GM23338 (cell line): ENCODE measurements around the gene TRDN. TPM values are rescaled to one million over a fixed set of nuclear protein-coding genes. Genes with fewer than 3 reads are reported as not detected.

Experiments used
- ATAC-seq: fragments of 200-7000 bp; cut with Tn5 transposase; 3 replicates; pipeline ENCODE4 v1.9.1; 2020
- DNase-seq: peaks from one replicate; pipeline ENCODE4 v3.0.0-alpha.2; 2015; ENCODE audit warnings: low spot score
- H2AFZ ChIP-seq: fragments of 200-600 bp; sonication (generic); 2 replicates; pipeline ENCODE4 v1.8.0; 2016; ENCODE audit warnings: antibody characterized with exemption, mild to moderate bottlenecking, moderate library complexity
- H3F3A ChIP-seq: fragments of 200-600 bp; sonication (generic); replicated peaks from 2 replicates; pipeline ENCODE4 v1.8.0; 2017; ENCODE audit warnings: antibody characterized with exemption, mixed run types, low read depth
- H3K27ac ChIP-seq: fragments of 200-600 bp; sonication (generic); 2 replicates; pipeline ENCODE4 v1.6.1; 2016; ENCODE audit warnings: low read depth
- H3K27me3 ChIP-seq: fragments of 200-600 bp; sonication (generic); 2 replicates; pipeline ENCODE4 v1.8.0; 2016; ENCODE audit warnings: mild to moderate bottlenecking, mixed run types, moderate library complexity; ENCODE audit not compliant: insufficient read depth
- H3K36me3 ChIP-seq: fragments of 200-600 bp; sonication (generic); 2 replicates; pipeline ENCODE4 v1.8.0; 2016; ENCODE audit warnings: mild to moderate bottlenecking; ENCODE audit not compliant: insufficient read depth
- H3K4me1 ChIP-seq: fragments of 200-600 bp; sonication (generic); 2 replicates; pipeline ENCODE4 v1.8.0; 2016; ENCODE audit warnings: mild to moderate bottlenecking, moderate library complexity; ENCODE audit not compliant: insufficient read depth
- H3K4me2 ChIP-seq: fragments of 200-600 bp; sonication (generic); 2 replicates; pipeline ENCODE4 v1.7.1; 2017; ENCODE audit warnings: mixed run types
- H3K4me3 ChIP-seq: fragments of 200-600 bp; sonication (generic); 2 replicates; pipeline ENCODE4 v1.6.1; 2016; ENCODE audit warnings: mixed run types
- H3K79me2 ChIP-seq: fragments of 200-600 bp; sonication (generic); replicated peaks from 2 replicates; pipeline ENCODE4 v1.8.0; 2017; ENCODE audit warnings: mild to moderate bottlenecking; ENCODE audit not compliant: insufficient read depth
- H3K9me2 ChIP-seq: fragments of 200-600 bp; sonication (generic); 2 replicates; pipeline ENCODE4 v1.8.0; 2017; ENCODE audit not compliant: insufficient read depth
- H4K20me1 ChIP-seq: fragments of 200-600 bp; sonication (generic); replicated peaks from 2 replicates; pipeline ENCODE4 v1.8.0; 2017; ENCODE audit warnings: mild to moderate bottlenecking; ENCODE audit not compliant: insufficient read depth
- H3K27ac Mint-ChIP-seq: 2 replicates; pipeline ENCODE4 v1.8.0; 2020; ENCODE audit warnings: inconsistent platforms, mild to moderate bottlenecking, moderate library complexity, mixed read lengths
- H3K27me3 Mint-ChIP-seq: 3 replicates; pipeline ENCODE4 v1.8.0; 2022; ENCODE audit warnings: low read depth, mild to moderate bottlenecking, moderate library complexity, mixed read lengths, inconsistent platforms; ENCODE audit not compliant: insufficient read depth, poor library complexity
- H3K36me3 Mint-ChIP-seq: 3 replicates; pipeline ENCODE4 v1.8.0; 2021; ENCODE audit warnings: low read depth, mild to moderate bottlenecking, inconsistent platforms, moderate library complexity, mixed read lengths
- H3K4me1 Mint-ChIP-seq: 3 replicates; pipeline ENCODE4 v1.8.0; 2020; ENCODE audit warnings: mild to moderate bottlenecking, inconsistent platforms, mixed read lengths
- H3K4me3 Mint-ChIP-seq: 3 replicates; pipeline ENCODE4 v1.8.0; 2021; ENCODE audit warnings: moderate library complexity, mild to moderate bottlenecking, inconsistent platforms, mixed read lengths
- H3K9me3 Mint-ChIP-seq: 3 replicates; pipeline ENCODE4 v1.8.0; 2020; ENCODE audit warnings: moderate library complexity, mild to moderate bottlenecking, inconsistent platforms, mixed read lengths
- STAT1 ChIP-seq: IDR thresholded peaks from one replicate; pipeline ENCODE4 v1.6.1; 2016; ENCODE audit warnings: antibody characterized with exemption; ENCODE audit not compliant: unreplicated experiment
- ZNF114 ChIP-seq: fragments of 250-450 bp; sonication (Bioruptor Pico); IDR thresholded peaks from 2 replicates; pipeline ENCODE4 v1.5.0; 2020; ENCODE audit warnings: mild to moderate bottlenecking, moderate library complexity
- polyA plus RNA-seq: library from polyadenylated mRNA; unstranded; fragments of >200 nt; fragmentation: Nextera tagmentation; extraction: Ambion mirVana; gene quantifications from 2 replicates; pipeline ENCODE4 v1.2.1, GENCODE V29; 2016
- total RNA-seq: library from RNA; depleted of rRNA; stranded (reverse); fragments of >200 nt; shearing (Covaris generic); gene quantifications from 2 replicates; pipeline ENCODE4 v1.2.3, GENCODE V29; 2014; rRNA removed
- TF ChIP-seq, protein P1 (sequence below): fragments of 250-450 bp; sonication (Bioruptor Pico); IDR thresholded peaks from 2 replicates; pipeline ENCODE4 v1.5.0; 2020; ENCODE audit warnings: mild to moderate bottlenecking, moderate library complexity

The TRDN gene
- total and polyA plus RNA-seq, 2 experiments from 2014 or later, result 35.5 to 137 TPM

DNA sequence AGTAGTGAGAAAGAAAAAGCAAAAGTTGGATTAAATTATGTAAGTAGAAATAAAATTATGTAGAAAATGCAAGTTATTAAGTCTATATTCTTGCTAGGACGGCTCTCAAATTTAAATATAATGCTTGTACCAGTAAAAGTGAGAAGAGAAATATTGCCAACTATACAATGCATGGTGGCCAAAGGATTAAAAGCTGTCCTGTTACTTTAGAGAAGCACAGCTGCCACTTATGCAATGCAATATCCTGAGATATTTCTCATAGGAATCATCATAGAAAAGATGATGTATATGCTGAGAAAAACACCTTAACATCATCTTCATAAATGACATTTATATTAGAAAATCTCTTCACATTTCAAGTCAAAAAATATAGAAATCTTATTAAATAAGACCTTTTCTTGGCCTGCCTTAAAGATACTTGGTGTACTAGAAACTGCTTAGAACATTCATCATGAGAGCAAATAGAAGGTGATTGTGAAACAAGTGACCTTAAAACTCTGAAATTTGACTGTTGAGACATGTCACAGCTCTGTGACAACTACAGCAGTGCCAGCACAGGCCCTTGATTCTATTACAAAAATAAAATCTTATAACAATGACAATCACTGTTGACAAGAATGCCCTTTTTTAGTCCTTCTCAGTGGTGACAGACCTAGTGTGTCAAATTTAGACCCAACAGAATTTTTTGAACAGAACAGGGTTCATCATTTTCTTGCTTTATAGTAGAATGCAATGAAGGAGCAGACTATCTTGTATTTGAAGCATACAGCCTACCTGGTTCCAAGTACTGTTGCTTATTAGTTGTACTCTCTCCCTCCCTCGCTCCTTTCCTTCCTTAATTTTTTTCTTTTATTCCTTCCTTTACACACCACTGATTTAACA, 467.6 kb downstream of the TRDN start (continued):
- TF ChIP-seq, protein P1, sequence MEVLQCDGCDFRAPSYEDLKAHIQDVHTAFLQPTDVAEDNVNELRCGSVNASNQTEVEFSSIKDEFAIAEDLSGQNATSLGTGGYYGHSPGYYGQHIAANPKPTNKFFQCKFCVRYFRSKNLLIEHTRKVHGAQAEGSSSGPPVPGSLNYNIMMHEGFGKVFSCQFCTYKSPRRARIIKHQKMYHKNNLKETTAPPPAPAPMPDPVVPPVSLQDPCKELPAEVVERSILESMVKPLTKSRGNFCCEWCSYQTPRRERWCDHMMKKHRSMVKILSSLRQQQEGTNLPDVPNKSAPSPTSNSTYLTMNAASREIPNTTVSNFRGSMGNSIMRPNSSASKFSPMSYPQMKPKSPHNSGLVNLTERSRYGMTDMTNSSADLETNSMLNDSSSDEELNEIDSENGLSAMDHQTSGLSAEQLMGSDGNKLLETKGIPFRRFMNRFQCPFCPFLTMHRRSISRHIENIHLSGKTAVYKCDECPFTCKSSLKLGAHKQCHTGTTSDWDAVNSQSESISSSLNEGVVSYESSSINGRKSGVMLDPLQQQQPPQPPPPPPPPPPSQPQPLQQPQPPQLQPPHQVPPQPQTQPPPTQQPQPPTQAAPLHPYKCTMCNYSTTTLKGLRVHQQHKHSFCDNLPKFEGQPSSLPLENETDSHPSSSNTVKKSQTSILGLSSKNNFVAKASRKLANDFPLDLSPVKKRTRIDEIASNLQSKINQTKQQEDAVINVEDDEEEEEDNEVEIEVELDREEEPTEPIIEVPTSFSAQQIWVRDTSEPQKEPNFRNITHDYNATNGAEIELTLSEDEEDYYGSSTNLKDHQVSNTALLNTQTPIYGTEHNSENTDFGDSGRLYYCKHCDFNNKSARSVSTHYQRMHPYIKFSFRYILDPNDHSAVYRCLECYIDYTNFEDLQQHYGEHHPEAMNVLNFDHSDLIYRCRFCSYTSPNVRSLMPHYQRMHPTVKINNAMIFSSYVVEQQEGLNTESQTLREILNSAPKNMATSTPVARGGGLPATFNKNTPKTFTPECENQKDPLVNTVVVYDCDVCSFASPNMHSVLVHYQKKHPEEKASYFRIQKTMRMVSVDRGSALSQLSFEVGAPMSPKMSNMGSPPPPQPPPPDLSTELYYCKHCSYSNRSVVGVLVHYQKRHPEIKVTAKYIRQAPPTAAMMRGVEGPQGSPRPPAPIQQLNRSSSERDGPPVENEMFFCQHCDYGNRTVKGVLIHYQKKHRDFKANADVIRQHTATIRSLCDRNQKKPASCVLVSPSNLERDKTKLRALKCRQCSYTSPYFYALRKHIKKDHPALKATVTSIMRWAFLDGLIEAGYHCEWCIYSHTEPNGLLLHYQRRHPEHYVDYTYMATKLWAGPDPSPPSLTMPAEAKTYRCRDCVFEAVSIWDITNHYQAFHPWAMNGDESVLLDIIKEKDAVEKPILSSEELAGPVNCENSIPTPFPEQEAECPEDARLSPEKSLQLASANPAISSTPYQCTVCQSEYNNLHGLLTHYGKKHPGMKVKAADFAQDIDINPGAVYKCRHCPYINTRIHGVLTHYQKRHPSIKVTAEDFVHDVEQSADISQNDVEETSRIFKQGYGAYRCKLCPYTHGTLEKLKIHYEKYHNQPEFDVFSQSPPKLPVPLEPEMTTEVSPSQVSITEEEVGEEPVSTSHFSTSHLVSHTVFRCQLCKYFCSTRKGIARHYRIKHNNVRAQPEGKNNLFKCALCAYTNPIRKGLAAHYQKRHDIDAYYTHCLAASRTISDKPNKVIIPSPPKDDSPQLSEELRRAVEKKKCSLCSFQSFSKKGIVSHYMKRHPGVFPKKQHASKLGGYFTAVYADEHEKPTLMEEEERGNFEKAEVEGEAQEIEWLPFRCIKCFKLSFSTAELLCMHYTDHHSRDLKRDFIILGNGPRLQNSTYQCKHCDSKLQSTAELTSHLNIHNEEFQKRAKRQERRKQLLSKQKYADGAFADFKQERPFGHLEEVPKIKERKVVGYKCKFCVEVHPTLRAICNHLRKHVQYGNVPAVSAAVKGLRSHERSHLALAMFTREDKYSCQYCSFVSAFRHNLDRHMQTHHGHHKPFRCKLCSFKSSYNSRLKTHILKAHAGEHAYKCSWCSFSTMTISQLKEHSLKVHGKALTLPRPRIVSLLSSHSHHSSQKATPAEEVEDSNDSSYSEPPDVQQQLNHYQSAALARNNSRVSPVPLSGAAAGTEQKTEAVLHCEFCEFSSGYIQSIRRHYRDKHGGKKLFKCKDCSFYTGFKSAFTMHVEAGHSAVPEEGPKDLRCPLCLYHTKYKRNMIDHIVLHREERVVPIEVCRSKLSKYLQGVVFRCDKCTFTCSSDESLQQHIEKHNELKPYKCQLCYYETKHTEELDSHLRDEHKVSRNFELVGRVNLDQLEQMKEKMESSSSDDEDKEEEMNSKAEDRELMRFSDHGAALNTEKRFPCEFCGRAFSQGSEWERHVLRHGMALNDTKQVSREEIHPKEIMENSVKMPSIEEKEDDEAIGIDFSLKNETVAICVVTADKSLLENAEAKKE, result no peak
- TF ChIP-seq STAT1 (no peak), ZNF114 (no peak)

GRCh38 chr6:123168466-123168865, 468.3 kb downstream of the TRDN start:
- Mint-ChIP-seq H3K27ac (no peak overlapping the region), H3K36me3 (no peaks in the 10 kb centered on the region), H3K4me3 (no peak overlapping the region), H3K4me1 (no peaks in the 10 kb centered on the region), H3K9me3 (no peaks in the 10 kb centered on the region; the same call in 2 of the 3 replicates), H3K27me3 (no peaks in the 10 kb centered on the region)
- Histone ChIP-seq H3K79me2 (no peaks in the 10 kb centered on the region), H4K20me1 (no peaks in the 10 kb centered on the region), H3K4me1 (no peaks in the 10 kb centered on the region), H3K36me3 (no peaks in the 10 kb centered on the region), H3K27ac (no peak overlapping the region), H3K27me3 (no peaks in the 10 kb centered on the region), H3K4me2 (no peak overlapping the region), H3K4me3 (no peak overlapping the region), H3K9me2 (0 out of 2 replicates have a peak, but pooled peaks cover under 1% of the 10 kb centered on the region), H2AFZ (no peak overlapping the region), H3F3A (no peaks in the 10 kb centered on the region)
- DNase-seq (no peak), ATAC-seq (no peak)
- TF ChIP-seq ZNF114, result no peak

Other genes with a start within 250 kb of the TRDN start
- gene NKAIN2, start 166.9 kb upstream of the TRDN start, total RNA-seq, result 1.1 TPM in 1 of 2 replicates, not detected in the other
- gene NKAIN2, start 166.9 kb upstream of the TRDN start, polyA plus RNA-seq, result 0.39 TPM in 1 of 2 replicates, not detected in the other